Vagina (tissue), 2 donors: ENCODE measurements around the gene CT47C1.

Experiments used
- POLR2A ChIP-seq, 2 donors: fragments of 450-650 bp; IDR thresholded peaks; one replicate each; pipeline ENCODE4 v1.6.1; 2017; ENCODE audit warnings: antibody characterized with exemption in 2 of 2, mild to moderate bottlenecking in 2 of 2, moderate library complexity in 2 of 2
- TF ChIP-seq, protein P1 (sequence below), 3 experiments: fragments of 450-650 bp in 2 of 3; fragments of 200-600 bp in 1 of 3; sonication (generic) in 1 of 3; IDR thresholded peaks; one replicate each; pipeline ENCODE4 v1.5.1; 2017 to 2019; ENCODE audit warnings: antibody characterized with exemption in 3 of 3, mild to moderate bottlenecking in 2 of 3, moderate library complexity in 2 of 3

DNA sequence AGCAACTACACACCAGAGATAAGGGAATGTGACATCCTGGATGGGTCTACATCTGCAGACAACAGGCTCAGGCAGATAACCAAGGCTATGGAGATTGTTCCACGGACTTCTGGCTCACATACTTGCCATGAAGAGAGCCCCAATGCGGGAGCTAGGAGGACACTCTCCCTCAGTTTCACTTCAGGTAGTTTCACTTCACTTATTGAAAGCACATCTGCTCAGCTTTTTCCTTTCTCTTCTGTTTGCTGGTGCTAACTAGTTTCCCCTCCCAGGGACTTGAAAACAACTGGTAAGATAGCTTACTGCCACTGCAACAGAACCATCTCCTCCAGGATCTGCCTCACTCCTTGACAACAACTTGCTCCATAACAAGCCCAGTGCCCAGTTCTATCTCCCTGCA lies 1.4 kb upstream of the CT47C1 start:
- TF ChIP-seq, protein P1, sequence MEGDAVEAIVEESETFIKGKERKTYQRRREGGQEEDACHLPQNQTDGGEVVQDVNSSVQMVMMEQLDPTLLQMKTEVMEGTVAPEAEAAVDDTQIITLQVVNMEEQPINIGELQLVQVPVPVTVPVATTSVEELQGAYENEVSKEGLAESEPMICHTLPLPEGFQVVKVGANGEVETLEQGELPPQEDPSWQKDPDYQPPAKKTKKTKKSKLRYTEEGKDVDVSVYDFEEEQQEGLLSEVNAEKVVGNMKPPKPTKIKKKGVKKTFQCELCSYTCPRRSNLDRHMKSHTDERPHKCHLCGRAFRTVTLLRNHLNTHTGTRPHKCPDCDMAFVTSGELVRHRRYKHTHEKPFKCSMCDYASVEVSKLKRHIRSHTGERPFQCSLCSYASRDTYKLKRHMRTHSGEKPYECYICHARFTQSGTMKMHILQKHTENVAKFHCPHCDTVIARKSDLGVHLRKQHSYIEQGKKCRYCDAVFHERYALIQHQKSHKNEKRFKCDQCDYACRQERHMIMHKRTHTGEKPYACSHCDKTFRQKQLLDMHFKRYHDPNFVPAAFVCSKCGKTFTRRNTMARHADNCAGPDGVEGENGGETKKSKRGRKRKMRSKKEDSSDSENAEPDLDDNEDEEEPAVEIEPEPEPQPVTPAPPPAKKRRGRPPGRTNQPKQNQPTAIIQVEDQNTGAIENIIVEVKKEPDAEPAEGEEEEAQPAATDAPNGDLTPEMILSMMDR (IDR thresholded peaks at IDR 0.05), result no peak
- no peak for TF ChIP-seq POLR2A (IDR thresholded peaks at IDR 0.05)
